NK-92 treated with Interleukin-12 subunit alpha and Interleukin-12 subunit beta, amount 100 ng/mL, for 24 hours (cell line): ENCODE measurements around the gene PTPRG.
"Not testable (repeated sequence)": the region's sequence is repeated elsewhere in the genome, so short reads cannot be mapped to it uniquely, and the experiment has no call there.

Source experiments
- DNase-seq: peaks from one replicate; lab custom pipeline; 2025; lab: John Stamatoyannopoulos, UW

PTPRG gene

GRCh38 chr3:61561374-61562041 is at the start of gene PTPRG:
Gene PTPRG (plus strand): TSS chr3:61561571. CDS start chr3:61562288, 717 bp downstream.
- DNase-seq, result no peak

- no peak for DNase-seq
Observed at GRCh38 chr3:61518590-61518989, 42.8 kb upstream of the PTPRG start.

- peak; percentile 14 for DNase-seq
Observed at GRCh38 chr3:61520966-61521628, 40.3 kb upstream of the PTPRG start.

GRCh38 chr3:61522060-61522459 is 39.3 kb upstream of the PTPRG start:
- no peak for DNase-seq

- no peak for DNase-seq
Observed at GRCh38 chr3:61522626-61523025, 38.7 kb upstream of the PTPRG start.

GRCh38 chr3:61524933-61525332 is 36.4 kb upstream of the PTPRG start:
- DNase-seq, result no peak

GRCh38 chr3:61526308-61526707 is 35.1 kb upstream of the PTPRG start:
- DNase-seq, result no peak

- no peak for DNase-seq
Observed at GRCh38 chr3:61527011-61527410, 34.4 kb upstream of the PTPRG start.

- DNase-seq, result no peak
Observed at GRCh38 chr3:61530355-61530754, 31.0 kb upstream of the PTPRG start.

- DNase-seq, result no peak
Observed at GRCh38 chr3:61531528-61531927, 29.8 kb upstream of the PTPRG start.

GRCh38 chr3:61532739-61533500 is 28.5 kb upstream of the PTPRG start:
- peak; percentile 25 for DNase-seq

- no peak for DNase-seq
Observed at GRCh38 chr3:61535826-61536225, 25.5 kb upstream of the PTPRG start.

- no peak for DNase-seq
Observed at GRCh38 chr3:61537366-61537765, 24.0 kb upstream of the PTPRG start.

- no peak for DNase-seq
Observed at GRCh38 chr3:61538486-61538885, 22.9 kb upstream of the PTPRG start.

- no peak for DNase-seq
Observed at GRCh38 chr3:61541694-61542093, 19.7 kb upstream of the PTPRG start.

GRCh38 chr3:61545716-61546115 is 15.7 kb upstream of the PTPRG start:
- DNase-seq, result no peak

- DNase-seq, result no peak
Observed at GRCh38 chr3:61547625-61548024, 13.7 kb upstream of the PTPRG start.

- not testable (repeated sequence) for DNase-seq
Observed at GRCh38 chr3:61552704-61553103, 8.7 kb upstream of the PTPRG start.

GRCh38 chr3:61559136-61559731 is 2.1 kb upstream of the PTPRG start:
- no peak for DNase-seq

GRCh38 chr3:61560517-61561373 is 626 bp upstream of the PTPRG start:
- no peak for DNase-seq

GRCh38 chr3:61562042-61562720 is 810 bp downstream of the PTPRG start:
- no peak for DNase-seq
